GM12891 (cell line): ENCODE measurements around the gene NRROS.

Experiments
- PAX5 ChIP-seq: IDR thresholded peaks from 2 replicates; pipeline ENCODE4 v1.6.1; 2011; ENCODE audit warnings: low read length, moderate library complexity, mild to moderate bottlenecking; ENCODE audit not compliant: insufficient read depth, severe bottlenecking
- POLR2A ChIP-seq: IDR thresholded peaks from 2 replicates; pipeline ENCODE4 v1.6.1; 2011; ENCODE audit warnings: low read depth, low read length, control low read depth
- POLR2AphosphoS5 ChIP-seq: IDR thresholded peaks from 2 replicates; pipeline ENCODE4 v1.6.1; 2011; ENCODE audit warnings: low read depth, low read length, control low read depth
- POU2F2 ChIP-seq: IDR thresholded peaks from 2 replicates; pipeline ENCODE4 v1.6.1; 2011; ENCODE audit warnings: low read depth, mild to moderate bottlenecking, control low read depth, low read length, moderate library complexity
- SPI1 ChIP-seq: IDR thresholded peaks from 2 replicates; pipeline ENCODE4 v1.6.1; 2011; ENCODE audit warnings: low read depth, low read length, control low read depth
- TAF1 ChIP-seq: IDR thresholded peaks from 2 replicates; pipeline ENCODE4 v1.6.1; 2011; ENCODE audit warnings: low read depth, low read length, control low read depth

DNA sequence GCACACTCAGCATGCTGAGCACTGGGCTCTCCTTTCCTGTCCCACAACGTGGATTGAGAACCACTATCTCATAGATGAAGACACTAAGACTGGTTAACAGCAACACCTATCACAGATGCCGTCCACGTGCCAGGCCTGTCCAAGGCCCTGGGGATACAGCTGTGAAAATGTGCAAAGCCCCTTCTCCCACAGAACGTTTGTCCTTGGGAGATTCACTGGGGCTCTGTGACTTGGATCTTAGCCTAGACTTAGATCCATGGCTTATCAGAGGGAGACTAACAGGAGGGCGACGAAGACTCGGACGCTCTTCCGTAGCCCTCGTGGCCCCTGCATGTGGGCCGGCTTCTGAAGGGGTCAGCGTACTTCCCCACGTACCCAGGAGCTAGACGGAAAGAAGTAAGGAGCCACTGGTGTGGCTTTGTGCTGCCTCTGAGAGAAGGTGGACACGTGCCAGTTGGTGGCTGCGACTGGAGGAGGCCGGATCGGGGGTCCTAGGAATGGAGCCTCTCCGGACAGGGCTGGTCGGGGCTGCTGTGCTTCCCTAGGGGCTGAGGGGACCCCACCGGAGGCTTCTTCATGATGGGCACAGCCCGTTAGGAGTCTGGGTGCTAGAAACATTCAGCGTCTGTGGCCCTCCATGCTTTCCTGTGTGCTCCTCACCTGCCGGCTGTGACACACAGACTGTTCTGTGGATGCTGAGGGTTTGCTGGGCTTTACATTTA, 964 bp downstream of the NRROS start:
- TF ChIP-seq POLR2AphosphoS5 (no peak), POLR2A (no peak; the same call in 1 of the 2 replicates), SPI1 (no peak), POU2F2 (no peak), TAF1 (no peak), PAX5 (no peak)
